HPDE6-E6E7 (cell line): ENCODE measurements around the gene DPM3.

Source experiments
- DNase-seq: peaks from one replicate; pipeline ENCODE4 v3.0.0; 2011; ENCODE audit warnings: missing footprints; ENCODE audit errors: extremely low spot score

The DPM3 gene

GRCh38 chr1:155093911-155094621 is 46.3 kb downstream of the DPM3 start:
- no peak for DNase-seq

- DNase-seq = no peak
Measured at GRCh38 chr1:155092641-155093040, 47.7 kb downstream of the DPM3 start.

GRCh38 chr1:155092131-155092530 is 48.2 kb downstream of the DPM3 start:
- DNase-seq = no peak

- DNase-seq = peak; percentile 63
Measured at GRCh38 chr1:155091071-155092051, 49.0 kb downstream of the DPM3 start.
